HG03135 (cell line): ENCODE measurements around the gene ESPN.

Experiments
- ATAC-seq: cut with Tn5 transposase; IDR thresholded peaks from one replicate; pipeline ENCODE4 v1.9.1; 2021; ENCODE audit warnings: mild to moderate bottlenecking, moderate library complexity; ENCODE audit not compliant: unreplicated experiment

The ESPN gene

DNA sequence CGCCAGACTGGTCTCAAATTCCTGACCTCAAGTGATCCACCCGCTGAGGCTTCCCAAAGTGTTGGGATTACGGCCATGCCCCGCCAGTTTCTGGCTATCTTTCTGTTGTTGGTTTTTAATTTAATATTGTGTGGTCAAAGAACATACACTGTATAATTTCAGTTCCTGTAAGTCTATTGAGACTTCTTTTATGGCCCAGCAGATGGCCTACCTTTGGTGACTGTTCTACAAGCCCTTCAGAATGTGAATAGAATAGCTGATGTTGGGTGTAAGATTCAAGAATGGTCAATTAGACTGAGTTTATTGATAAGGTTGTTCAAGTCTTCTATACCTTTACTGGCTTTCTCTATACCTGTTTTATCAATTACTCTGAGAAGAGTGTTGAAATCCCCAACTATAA lies 15.5 kb upstream of the ESPN start:
- ATAC-seq = no peak

GRCh38 chr1:6409733-6410132 lies 14.8 kb upstream of the ESPN start:
- no peak for ATAC-seq

GRCh38 chr1:6410248-6410893 lies 14.2 kb upstream of the ESPN start:
- ATAC-seq = no peak

DNA sequence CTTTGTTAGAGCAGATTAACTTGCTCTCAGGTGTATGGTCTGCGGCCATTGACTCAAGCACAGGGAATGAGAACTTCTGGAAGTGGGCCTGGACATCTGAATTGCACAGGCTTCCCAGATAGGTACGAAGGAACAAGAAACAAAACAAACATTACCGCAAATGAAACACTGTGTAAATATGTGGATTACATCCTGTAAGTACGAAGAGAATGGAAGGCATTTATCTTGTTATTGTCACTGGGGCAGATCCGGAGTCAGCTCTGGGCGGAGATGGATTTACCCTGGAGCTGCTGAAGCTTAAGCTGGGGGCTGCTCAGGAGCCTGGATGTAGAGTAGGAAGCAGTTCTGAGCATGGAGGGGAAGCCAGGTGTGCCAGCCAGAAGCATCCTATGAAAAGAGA lies 11.7 kb upstream of the ESPN start:
- no peak for ATAC-seq

DNA sequence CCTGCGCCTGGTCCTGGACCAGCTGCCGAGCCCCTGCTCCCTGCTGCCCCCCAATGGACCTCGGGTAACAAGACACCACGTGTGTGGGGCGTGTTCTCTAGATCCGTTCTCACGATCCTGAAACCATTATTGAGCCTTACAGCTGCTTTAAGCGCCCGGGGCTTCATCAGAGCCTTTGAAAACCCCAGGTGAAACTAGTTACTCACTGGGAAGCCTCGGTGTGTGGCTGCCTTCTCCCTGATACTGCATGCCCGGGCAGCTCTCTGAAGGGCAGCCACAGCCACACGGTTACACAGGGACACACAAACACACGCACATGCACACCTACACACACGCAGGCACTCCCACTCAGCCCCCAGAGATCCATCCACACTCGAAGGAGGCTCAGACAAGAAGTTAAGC lies 10.1 kb upstream of the ESPN start:
- peak; percentile 74 for ATAC-seq

DNA sequence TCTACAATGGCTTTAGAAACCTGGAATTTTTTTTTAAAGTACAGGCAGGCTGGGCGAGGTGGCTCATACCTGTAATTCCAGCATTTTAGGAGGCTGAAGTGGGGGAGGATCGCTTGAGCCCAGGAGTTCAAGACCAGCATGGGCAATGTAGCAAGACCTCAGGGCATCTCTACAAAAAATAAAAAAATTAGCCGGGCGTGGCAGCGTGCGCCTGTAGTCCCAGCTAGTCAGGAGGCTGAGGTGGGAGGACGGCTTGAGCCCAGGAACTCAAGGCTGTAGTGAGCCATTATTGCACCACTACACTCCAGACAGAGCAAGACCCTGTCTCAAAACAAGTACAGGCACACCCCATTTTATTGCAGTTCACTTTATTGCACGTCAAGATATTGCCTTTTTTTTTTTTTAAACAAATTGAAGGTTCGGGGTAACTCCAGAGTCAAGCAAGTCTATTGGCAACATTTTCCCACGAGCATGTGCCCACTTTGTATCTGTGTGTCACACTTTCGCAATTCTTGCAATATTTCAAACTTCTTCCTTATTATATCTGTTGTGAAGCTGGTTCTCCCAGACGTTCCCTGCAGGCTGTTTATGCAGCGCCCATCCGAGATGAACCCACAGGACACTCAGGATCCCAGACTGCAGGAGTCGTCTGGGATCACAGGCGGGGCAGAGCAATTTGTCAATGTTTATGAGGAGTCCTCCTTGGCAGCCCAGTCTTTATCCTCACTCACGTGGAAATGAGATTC lies 9.5 kb upstream of the ESPN start:
- no peak for ATAC-seq

- ATAC-seq = no peak
These were observed 8.3 kb upstream of the ESPN start for GRCh38 chr1:6416295-6416656.

DNA sequence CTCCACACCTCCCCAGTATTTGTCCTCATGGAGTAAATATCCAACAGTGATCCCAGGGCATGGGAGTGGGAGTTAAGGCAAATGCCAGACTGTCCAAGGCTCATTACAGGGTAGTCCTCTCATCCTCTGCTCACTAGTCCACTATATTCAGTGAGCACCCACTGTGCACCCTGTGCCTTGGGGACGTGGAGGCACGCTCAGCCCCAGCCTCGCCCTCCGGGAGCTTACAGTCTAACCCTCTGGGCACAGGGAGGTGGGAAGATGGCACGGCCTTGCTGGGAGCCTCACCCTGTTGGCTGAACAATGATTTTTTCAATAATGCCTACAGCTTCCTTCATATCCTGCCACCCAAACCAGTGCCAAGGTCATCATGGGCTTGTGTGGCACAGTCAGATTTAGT lies 7.7 kb upstream of the ESPN start:
- no peak for ATAC-seq

DNA sequence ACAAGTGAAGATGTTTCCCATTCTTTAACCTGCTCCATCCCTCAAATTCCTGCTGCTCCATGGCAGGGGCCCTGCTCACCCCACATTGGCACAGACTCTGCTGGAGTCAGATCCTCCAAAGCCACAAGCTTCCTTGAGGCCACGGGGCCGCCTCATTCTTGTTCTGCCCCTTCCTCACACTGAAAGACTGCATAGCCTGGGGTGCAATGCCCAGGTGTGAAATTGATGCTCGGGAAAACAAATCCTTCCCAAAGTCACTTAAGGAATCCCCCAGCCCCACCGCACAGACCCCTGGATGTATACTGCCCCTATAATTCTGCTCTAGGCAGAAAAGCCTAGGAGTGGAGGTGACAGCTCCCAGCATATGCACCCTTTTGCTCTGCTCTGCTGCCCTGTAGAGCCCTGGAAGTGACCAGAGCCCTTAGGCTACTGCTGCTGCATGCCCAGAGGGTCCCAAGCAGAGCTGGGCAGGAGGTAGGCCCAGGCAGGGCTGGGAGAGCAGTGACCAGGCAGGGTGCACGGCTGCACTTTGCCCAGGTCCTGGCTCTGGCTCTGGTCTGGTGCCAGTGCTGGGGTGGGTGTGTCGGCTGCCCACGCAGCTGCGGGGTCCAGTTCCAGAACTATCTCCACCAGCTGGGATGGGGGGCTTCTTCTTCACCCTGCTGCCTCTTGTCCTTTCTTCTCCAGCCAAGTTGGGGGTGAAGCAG lies 6.5 kb upstream of the ESPN start:
- no peak for ATAC-seq

GRCh38 chr1:6418668-6419396 lies 5.7 kb upstream of the ESPN start:
- ATAC-seq = no peak

DNA sequence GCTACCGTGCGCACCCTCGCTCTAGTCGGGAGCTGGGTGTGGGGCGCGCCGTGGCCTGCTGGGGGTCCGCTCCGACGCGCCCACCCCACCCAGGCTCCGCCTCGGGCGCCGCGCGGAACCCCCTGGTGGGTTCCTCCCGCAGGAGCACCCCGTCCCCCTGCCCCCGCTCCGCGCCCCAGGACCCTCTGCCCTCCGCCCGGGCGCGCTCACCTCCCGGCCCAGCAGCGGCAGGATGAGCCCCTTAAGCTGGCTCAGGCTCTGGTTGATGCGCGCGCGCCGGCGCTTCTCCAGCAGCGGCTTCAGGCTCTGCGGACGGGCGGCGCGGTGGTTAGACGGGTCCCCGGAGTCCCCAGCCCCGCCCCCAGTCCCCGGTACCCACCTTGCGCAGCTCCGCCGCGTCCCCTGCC lies 5.2 kb upstream of the ESPN start:
- ATAC-seq = no peak

DNA sequence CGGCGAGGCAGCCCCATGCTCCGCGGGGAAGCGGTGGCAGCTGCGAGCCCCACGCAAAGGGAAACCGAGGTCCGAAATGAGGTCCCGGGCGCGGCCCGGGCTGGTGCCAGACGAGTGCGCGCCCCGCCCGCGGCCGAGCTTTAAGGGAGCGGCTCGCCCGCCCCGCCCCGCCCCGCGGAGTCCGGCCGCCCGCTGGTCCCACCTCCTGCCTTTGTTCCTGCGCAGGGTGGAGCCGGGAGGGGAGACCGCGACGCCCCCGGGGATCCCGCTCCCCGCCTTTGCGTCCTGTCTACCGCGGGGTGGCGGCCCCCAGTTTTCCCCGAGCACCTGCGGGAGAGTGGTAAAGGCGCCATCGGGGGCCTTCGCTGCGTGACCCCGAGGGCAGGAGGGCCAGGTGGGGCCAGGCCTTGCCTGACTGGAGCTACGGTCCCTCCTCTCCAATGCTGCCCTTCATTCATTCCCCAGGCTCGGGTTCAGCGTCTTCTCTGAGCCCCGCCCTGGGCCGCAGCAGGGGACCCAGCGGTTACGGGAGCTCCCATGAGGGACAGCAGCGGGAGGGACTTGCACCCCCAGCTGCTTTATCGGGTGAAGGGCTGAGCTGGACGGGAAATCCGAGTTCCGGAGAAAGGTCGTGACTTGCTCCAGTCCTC lies 4.6 kb upstream of the ESPN start, which contains the start of gene HES2:
Gene HES2 (minus strand): TSS at position 116 of the 650 bp plus-strand sequence. CDS start 99 bp downstream, at position 17.
- ATAC-seq = no peak

- no peak for ATAC-seq
These were observed 4.0 kb upstream of the ESPN start for GRCh38 chr1:6420454-6421042.

GRCh38 chr1:6421266-6421665 lies 3.3 kb upstream of the ESPN start:
- ATAC-seq = no peak

- ATAC-seq = no peak
These were observed 1.1 kb upstream of the ESPN start for GRCh38 chr1:6423321-6423999.

- no peak for ATAC-seq
These were observed 493 bp upstream of the ESPN start for GRCh38 chr1:6424000-6424565.

- ATAC-seq = no peak
These were observed 1.1 kb downstream of the ESPN start for GRCh38 chr1:6425658-6426057.

DNA sequence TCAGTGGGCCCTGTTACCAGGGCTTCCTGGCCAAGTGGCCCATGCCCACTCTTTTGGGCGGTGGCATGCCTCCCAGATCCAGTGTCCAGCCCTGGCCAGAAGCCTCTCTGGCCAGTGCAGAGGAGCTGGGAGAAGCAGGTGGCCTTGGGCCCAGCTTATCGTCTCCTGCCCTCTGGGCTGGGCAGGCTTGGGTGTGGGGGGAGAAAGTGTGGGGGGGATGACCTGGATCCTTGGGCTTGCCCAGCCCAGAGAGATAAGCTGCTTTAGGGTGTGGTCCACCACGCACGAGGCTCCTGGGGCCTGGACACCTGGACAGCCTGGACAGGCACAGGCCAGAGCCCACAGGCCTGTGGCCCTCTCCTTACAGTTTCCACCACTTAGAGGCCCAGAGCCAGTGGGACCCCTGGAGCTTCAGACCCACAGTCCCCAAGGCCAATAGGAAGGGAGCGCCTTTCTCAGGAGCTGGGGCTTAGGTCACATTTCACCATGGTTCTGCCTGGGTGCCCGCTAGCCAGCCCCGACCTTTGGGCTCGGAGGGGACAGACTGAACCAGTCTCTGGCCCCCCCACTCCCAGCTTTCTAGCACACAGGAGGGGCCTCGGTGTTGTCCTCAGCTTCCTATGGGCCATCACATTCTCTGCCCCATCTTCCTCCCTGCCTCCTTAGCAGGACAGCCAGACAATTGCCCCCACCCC lies 1.8 kb downstream of the ESPN start:
- ATAC-seq = no peak

- ATAC-seq = no peak
These were observed 2.4 kb downstream of the ESPN start for GRCh38 chr1:6426972-6427350.
